HG02610 (cell line): ENCODE data around the gene SIGLEC11.
"Not testable (repeated sequence)": the region's sequence is repeated elsewhere in the genome, so short reads cannot be mapped to it uniquely, and the experiment has no call there.

Experiments used
- ATAC-seq: cut with Tn5 transposase; IDR thresholded peaks from one replicate; pipeline ENCODE4 v1.9.1; 2021; ENCODE audit warnings: mild to moderate bottlenecking, moderate library complexity; ENCODE audit not compliant: unreplicated experiment

SIGLEC11 gene

GRCh38 chr19:49983645-49984229, 22.8 kb upstream of the SIGLEC11 start:
- ATAC-seq: no peak

- no peak for ATAC-seq
Measured at GRCh38 chr19:49981603-49982593, 20.9 kb upstream of the SIGLEC11 start.

GRCh38 chr19:49978324-49978723, 17.4 kb upstream of the SIGLEC11 start:
- no peak for ATAC-seq

- ATAC-seq: no peak
Measured at GRCh38 chr19:49977881-49978280, 16.9 kb upstream of the SIGLEC11 start.

- no peak for ATAC-seq
Measured at GRCh38 chr19:49977076-49977475, 16.1 kb upstream of the SIGLEC11 start.

- no peak for ATAC-seq
Measured at GRCh38 chr19:49976496-49976895, 15.5 kb upstream of the SIGLEC11 start.

- no peak for ATAC-seq
Measured at GRCh38 chr19:49975051-49975450, 14.1 kb upstream of the SIGLEC11 start.

- no peak for ATAC-seq
Measured at GRCh38 chr19:49973987-49974386, 13.0 kb upstream of the SIGLEC11 start.

GRCh38 chr19:49972841-49973240, 11.9 kb upstream of the SIGLEC11 start:
- ATAC-seq: no peak

GRCh38 chr19:49971991-49972411, 11.0 kb upstream of the SIGLEC11 start:
- ATAC-seq: no peak

GRCh38 chr19:49969355-49969754, 8.4 kb upstream of the SIGLEC11 start:
- ATAC-seq: not testable (repeated sequence)

- no peak for ATAC-seq
Measured at GRCh38 chr19:49968279-49968922, 7.4 kb upstream of the SIGLEC11 start.

GRCh38 chr19:49959892-49960291, 1.1 kb downstream of the SIGLEC11 start:
- ATAC-seq: not testable (repeated sequence)

- not testable (repeated sequence) for ATAC-seq
Measured at GRCh38 chr19:49958596-49958995, 2.4 kb downstream of the SIGLEC11 start.

GRCh38 chr19:49958144-49958543, 2.8 kb downstream of the SIGLEC11 start:
- ATAC-seq: not testable (repeated sequence)

- no peak for ATAC-seq
Measured at GRCh38 chr19:49957262-49957915, 3.6 kb downstream of the SIGLEC11 start.

- no peak for ATAC-seq
Measured at GRCh38 chr19:49956115-49956495, 4.9 kb downstream of the SIGLEC11 start.

- no peak for ATAC-seq
Measured at GRCh38 chr19:49954933-49955332, 6.0 kb downstream of the SIGLEC11 start.

- no peak for ATAC-seq
Measured at GRCh38 chr19:49954092-49954829, 6.7 kb downstream of the SIGLEC11 start.

GRCh38 chr19:49953416-49953815, 7.6 kb downstream of the SIGLEC11 start:
- no peak for ATAC-seq
